Coronary artery (tissue), 2 donors: ENCODE measurements around the gene PAQR5.

ENCODE experiments used
- DNase-seq: peaks from one replicate; pipeline ENCODE4 v3.0.0-alpha.2; 2017; ENCODE audit warnings: low spot score
- H3K27ac ChIP-seq, 2 donors: fragments of 200-600 bp; sonication (generic); one replicate each; pipeline ENCODE4 v1.5.1; 2016 to 2019
- H3K4me3 ChIP-seq: fragments of 200-600 bp; sonication (generic); 2 replicates; pipeline ENCODE4 v1.5.1; 2016; ENCODE audit warnings: mild to moderate bottlenecking, moderate library complexity
- CTCF ChIP-seq: fragments of 200-600 bp; sonication (generic); IDR thresholded peaks from one replicate; pipeline ENCODE4 v1.5.1; 2019; ENCODE audit warnings: antibody characterized with exemption

PAQR5 gene

DNA sequence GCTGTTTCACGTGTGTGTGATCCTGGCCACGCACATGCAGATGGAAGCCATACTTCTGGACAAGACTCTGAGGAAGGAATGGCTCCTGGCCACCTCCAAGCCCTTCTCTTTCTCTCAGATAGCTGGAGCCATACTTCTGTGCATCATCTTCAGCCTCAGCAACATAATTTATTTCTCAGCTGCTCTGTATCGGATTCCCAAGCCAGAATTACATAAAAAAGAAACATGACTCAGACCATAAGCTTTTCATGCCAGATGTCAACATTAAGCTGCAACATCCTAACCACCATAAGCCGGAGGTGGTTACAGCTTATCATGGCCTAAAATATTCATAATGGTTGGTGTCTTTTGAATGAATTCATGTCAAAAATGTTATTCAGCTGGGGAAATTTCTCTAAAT is 104.9 kb downstream of the PAQR5 start:
- no peak overlapping the region for H3K27ac ChIP-seq
- no peak overlapping the region for H3K4me3 ChIP-seq
- TF ChIP-seq CTCF = no peak
- no peak for DNase-seq

DNA sequence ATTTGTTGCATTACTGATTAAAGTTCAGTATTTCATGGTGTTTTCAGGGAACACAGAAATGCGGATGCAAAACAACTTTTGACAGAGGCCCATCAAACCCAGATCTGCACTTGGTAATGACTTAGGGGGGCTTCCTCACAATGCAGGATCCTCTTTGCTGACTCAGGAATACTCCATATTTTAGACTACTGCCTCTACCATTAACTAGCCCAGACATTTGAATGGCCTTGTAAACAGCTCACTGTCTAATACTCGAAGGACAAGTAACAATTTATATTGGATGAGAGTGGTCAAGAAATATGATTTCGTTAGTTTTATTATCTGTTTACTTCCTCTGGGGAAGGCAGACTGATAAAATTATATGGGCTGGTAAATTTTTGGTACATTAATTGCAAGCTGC is 106.4 kb downstream of the PAQR5 start:
- Histone ChIP-seq H3K4me3 (no peak overlapping the region), H3K27ac (no peak overlapping the region)
- no peak for TF ChIP-seq CTCF
- no peak for DNase-seq

DNA sequence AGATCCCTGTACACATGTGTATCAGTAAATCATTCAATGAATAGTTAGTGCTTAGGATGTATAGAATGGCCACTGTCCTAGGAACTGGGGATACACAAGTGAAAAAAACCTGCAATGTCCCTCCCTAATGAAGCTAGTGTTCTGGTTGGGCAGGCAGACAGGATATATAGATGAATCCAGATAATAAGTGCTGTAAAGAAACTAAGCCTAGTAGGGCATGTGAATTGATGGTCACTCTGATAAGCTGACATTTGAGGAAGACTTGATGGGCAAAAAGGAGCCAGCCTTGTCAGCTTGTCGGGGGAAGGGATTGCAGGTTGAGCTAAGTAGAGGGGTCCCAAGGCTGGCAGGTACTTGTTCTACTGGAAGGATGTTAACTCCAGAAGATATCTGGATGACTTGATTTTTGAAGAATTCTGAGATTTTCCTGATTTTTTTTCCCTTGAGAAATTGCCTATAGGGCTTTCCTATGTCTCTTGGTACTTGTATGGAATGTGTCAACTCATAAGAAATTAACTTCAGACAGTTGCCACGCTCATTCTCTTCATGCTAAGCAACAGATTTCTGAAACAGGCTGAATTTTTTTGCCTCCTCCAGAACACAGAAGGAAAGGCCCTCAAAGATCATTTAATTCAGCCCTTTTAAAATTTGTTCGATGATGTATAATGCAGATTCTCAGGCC is 109.1 kb downstream of the PAQR5 start:
- no peak for DNase-seq
- Histone ChIP-seq H3K27ac (no peak overlapping the region), H3K4me3 (no peak overlapping the region)
- no peak for TF ChIP-seq CTCF

GRCh38 chr15:69408841-69409240 is 110.1 kb downstream of the PAQR5 start:
- TF ChIP-seq CTCF = no peak
- H3K4me3 ChIP-seq = no peak overlapping the region
- no peak for DNase-seq
- H3K27ac ChIP-seq = no peak overlapping the region

- TF ChIP-seq CTCF = no peak
- DNase-seq = no peak
These were observed 111.6 kb downstream of the PAQR5 start for GRCh38 chr15:69410248-69410874.

GRCh38 chr15:69412274-69412673 is 113.6 kb downstream of the PAQR5 start:
- no peak for DNase-seq
- Histone ChIP-seq H3K27ac (no peak overlapping the region), H3K4me3 (peak overlapping the region; percentile 88)
- no peak for TF ChIP-seq CTCF

More at GRCh38 chr15:69410248-69410874, 111.6 kb downstream of the PAQR5 start:
- Histone ChIP-seq H3K4me3 (peak overlapping the region; percentile 43), H3K27ac (peak overlapping the region in 1 of 2 donors; percentile 62)

GRCh38 chr15:69412701-69413100 is 114.0 kb downstream of the PAQR5 start:
- Histone ChIP-seq H3K4me3 (peak overlapping the region; percentile 88), H3K27ac (no peak overlapping the region)
- TF ChIP-seq CTCF = no peak
- no peak for DNase-seq
